Activated CD4-positive, CD25-positive, alpha-beta regulatory T cell treated with anti-CD3 and anti-CD28 coated beads, Interleukin-2, amount 50 U/mL, for 24 hours (primary cell): ENCODE data around the gene TARBP1.
"Not testable (repeated sequence)": the region's sequence is repeated elsewhere in the genome, so short reads cannot be mapped to it uniquely, and the experiment has no call there.

Source experiments
- ATAC-seq, 2 donors: fragments of 150-1000 bp; cut with Tn5 transposase; one replicate each; pipeline ENCODE4 v1.10.0; 2021; ENCODE audit warnings: mild to moderate bottlenecking in 1 of 2, moderate library complexity in 1 of 2

TARBP1 gene

GRCh38 chr1:234431255-234431654 lies 47.7 kb downstream of the TARBP1 start:
- no peak for ATAC-seq

DNA sequence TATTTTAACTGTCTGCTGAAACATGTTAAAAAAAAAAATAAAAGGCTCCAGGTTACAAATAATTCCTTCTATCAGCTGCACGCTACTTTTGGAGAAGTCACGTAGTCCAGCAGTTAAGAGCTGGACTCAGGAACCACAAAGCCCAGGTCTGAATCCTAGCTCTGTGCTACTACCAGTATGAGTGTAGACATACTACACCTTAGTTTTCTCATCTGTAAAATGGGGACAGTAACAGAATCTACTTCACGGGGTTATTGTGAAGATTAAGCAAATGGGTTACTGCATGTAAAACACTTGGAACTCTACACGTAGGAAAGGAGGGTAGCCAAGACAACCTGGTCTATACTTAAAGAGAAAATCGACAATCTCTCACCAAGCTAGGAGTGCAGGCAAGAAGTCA lies 48.3 kb downstream of the TARBP1 start:
- no peak for ATAC-seq

GRCh38 chr1:234429434-234429806 lies 49.6 kb downstream of the TARBP1 start:
- ATAC-seq, result no peak

GRCh38 chr1:234427950-234428646 lies 50.9 kb downstream of the TARBP1 start:
- no peak for ATAC-seq

GRCh38 chr1:234413990-234414389 lies 65.0 kb downstream of the TARBP1 start:
- no peak for ATAC-seq

DNA sequence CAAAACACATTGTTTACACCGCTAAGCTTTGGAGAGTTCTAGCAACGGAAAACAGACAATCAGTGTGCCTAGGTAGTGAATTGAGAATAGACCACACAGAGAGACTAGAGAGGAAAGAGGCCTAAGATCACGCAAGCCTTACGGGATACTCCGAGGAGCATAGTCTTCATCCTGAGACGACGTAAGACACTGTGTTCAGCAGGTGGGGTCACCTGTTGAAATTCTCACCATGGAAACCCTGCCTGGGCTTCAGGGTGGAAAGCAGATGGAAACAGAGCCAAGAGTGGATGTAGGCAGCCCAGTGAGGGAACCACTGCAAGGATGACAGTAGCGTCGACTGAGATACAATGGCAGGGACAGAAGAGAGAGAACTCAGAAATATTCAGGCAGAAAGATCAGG lies 65.5 kb downstream of the TARBP1 start:
- no peak for ATAC-seq

GRCh38 chr1:234412830-234413229 lies 66.1 kb downstream of the TARBP1 start:
- no peak for ATAC-seq

- ATAC-seq, result peak; percentile 39 to 47
Measured at GRCh38 chr1:234409328-234409727, 69.7 kb downstream of the TARBP1 start.

GRCh38 chr1:234408757-234409156 lies 70.2 kb downstream of the TARBP1 start:
- peak; percentile 97 for ATAC-seq

DNA sequence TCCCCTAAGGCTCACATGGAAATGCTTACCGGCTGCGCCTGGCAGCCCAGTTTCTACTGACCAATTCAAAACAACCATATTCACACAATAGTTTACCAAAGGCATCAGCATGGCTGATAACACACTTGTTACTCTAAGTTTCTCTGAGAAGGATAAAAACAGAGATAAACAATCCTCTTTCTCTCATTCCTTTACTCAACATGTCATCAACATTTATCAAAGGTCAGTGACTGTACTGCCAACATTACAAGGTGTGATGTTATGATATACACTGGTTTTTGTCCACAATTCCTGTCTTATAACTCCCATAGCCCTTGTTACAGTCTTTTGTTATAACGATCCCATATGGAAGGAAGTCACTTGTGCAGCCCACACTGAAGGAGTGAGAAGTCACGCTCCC lies 72.1 kb downstream of the TARBP1 start:
- no peak for ATAC-seq

DNA sequence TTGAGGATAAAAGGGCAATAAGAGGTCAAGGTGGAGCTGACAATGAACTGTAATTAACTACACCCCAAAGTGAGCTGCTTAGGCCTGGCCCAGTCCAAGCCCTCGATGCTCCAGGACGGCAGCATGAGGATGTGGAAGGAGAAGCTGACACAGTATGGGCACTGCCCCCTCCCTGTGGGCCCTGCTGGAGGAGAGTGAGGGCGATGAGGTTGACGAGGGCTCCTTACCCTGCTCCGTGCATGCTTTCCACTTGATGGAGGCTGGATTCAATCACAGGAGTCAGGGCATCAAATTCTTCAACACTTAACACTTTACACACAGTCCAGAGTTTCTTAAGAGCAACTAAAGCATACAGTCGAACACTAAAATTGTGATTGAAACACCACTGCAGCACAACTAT lies 73.3 kb downstream of the TARBP1 start:
- ATAC-seq, result no peak

DNA sequence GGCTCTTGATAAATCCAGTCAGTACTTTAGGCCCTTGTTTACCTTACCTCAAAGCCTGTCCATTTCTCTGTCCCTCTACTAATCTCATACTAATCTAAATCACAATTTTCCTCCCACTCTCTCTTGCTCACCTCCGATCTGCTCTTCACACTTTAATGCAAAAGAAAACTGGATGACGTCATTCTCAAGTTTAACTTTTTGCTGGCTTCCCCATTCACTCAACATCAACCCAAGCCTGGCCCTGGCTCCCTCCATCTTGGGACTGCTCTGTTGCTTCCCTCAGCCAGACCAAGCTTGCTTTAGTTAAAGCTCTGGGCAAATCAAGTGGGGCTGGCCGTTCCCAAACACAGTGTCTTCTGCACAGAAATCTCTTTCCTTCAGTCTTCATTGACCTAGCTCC lies 76.0 kb downstream of the TARBP1 start:
- ATAC-seq, result no peak

DNA sequence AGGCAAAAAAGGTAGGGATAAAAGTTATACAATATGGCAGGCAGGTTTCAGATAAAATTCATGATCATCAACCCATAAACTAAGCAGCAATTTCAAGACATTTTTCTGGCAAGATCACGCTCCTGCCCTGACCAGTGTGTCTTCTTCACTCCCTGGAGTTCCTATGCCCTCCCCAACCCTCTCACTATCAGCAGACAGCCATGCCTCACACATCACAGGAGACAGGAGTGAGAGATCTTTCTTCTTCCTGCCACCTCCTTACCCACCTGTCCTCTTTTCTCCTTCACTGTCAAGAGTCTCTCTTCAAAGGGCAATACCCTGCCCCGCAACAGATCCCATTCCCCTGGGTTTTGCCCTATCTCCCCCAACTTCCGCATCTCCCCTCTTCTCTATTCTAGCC lies 77.3 kb downstream of the TARBP1 start:
- ATAC-seq, result no peak

GRCh38 chr1:234400773-234401172 lies 78.2 kb downstream of the TARBP1 start:
- peak; percentile 14 to 25 for ATAC-seq

DNA sequence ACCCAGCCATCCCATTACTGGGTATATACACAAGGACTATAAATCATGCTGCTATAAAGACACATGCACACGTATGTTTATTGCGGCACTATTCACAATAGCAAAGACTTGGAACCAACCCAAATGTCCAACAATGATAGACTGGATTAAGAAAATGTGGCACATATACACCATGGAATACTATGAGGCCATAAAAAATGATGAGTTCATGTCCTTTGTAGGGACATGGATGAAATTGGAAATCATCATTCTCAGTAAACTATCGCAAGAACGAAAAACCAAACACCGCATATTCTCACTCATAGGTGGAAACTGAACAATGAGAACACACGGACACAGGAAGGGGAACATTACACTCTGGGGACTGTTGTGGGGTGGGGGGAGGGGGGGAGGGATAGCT lies 79.5 kb downstream of the TARBP1 start:
- not testable (repeated sequence) for ATAC-seq

GRCh38 chr1:234398849-234399381 lies 80.1 kb downstream of the TARBP1 start:
- ATAC-seq, result peak; percentile 86 to 87

DNA sequence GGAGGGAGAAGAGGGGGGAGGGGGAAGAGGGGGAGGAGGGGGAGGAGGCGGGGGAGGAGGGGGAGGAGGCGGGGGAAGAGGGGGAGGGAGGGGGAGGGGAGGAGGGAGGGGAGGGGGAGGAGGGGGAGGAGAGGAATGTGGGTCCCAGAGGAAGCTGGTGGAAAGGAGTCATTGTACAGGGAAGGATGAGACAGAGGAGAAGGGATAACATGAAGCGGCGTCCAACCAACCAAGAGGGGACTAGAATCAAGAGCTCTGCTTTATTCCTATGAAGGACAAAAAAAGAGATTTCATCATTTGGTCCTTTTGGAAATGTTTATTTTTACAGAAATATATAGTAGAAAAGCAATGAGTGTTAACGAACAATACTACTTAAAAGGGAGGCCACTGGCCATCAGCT lies 81.2 kb downstream of the TARBP1 start:
- no peak for ATAC-seq

- no peak for ATAC-seq
Measured at GRCh38 chr1:234396871-234397270, 82.1 kb downstream of the TARBP1 start.

DNA sequence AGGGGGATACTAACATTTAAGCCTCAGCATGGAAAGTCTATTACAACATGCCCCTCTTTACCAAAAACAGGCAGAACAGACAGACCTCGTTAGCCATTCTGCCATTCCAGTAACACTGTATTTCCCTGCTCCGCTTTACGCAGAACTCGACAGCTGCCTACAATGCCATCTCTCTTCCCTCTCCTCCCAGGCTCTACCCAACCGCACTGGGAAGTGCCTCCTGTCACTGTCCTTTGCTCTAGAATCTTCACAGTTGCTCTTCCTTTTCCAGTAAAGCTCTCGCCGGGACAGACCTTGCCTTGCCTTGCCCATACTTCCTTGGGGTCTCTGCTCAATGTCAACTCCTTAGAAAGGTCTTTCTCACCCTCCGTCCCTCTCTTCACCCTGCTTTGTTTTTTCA lies 82.9 kb downstream of the TARBP1 start:
- no peak for ATAC-seq

GRCh38 chr1:234395297-234395696 lies 83.7 kb downstream of the TARBP1 start:
- no peak for ATAC-seq

GRCh38 chr1:234393190-234393589 lies 85.8 kb downstream of the TARBP1 start:
- no peak for ATAC-seq

DNA sequence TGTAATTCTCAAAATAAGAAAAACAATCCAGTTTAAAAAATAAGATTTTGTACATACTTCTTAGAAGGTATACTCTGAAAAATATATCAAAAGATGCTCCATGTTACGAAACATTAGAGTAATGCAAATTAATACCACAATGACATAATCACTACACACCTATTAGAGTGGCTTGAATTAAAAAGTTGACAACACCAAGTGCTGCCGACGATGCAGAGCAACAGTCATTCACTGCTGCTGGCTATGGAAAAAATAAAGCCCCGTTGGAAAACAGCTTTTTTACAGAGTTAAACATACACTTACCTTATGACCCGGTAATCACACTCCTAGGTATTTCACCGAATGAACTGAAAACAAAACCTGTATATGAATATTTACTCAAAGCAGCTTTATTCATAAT lies 90.9 kb downstream of the TARBP1 start:
- ATAC-seq, result no peak

- no peak for ATAC-seq
Measured at GRCh38 chr1:234386122-234386521, 92.9 kb downstream of the TARBP1 start.

GRCh38 chr1:234381699-234382555 lies 97.1 kb downstream of the TARBP1 start:
- ATAC-seq, result no peak
